NB4 (cell line): ENCODE measurements around the gene LPAR4.
"Not testable (repeated sequence)": the region's sequence is repeated elsewhere in the genome, so short reads cannot be mapped to it uniquely, and the experiment has no call there.

ENCODE experiments used
- DNase-seq: peaks from one replicate; pipeline ENCODE4 v3.0.0; 2010; ENCODE audit warnings: low read depth
- H3K4me3 ChIP-seq: one replicate; pipeline ENCODE4 v1.5.1; 2011; ENCODE audit warnings: mild to moderate bottlenecking, low read depth, low read length, moderate library complexity
- MYC ChIP-seq: IDR thresholded peaks from 2 replicates; pipeline ENCODE4 v1.6.1; 2011; ENCODE audit warnings: low read depth, low read length
- POLR2A ChIP-seq: IDR thresholded peaks from 2 replicates; pipeline ENCODE4 v1.6.1; 2011; ENCODE audit warnings: mild to moderate bottlenecking; ENCODE audit not compliant: insufficient read length; ENCODE audit errors: extremely low read depth
- TF ChIP-seq, protein P1 (sequence below): IDR thresholded peaks from one replicate; pipeline ENCODE4 v1.5.1; 2012; ENCODE audit warnings: low read depth, low read length
- TF ChIP-seq, protein P2 (sequence below): IDR thresholded peaks from 2 replicates; pipeline ENCODE4 v1.6.1; 2011; ENCODE audit warnings: low read depth, low read length

The LPAR4 gene

DNA sequence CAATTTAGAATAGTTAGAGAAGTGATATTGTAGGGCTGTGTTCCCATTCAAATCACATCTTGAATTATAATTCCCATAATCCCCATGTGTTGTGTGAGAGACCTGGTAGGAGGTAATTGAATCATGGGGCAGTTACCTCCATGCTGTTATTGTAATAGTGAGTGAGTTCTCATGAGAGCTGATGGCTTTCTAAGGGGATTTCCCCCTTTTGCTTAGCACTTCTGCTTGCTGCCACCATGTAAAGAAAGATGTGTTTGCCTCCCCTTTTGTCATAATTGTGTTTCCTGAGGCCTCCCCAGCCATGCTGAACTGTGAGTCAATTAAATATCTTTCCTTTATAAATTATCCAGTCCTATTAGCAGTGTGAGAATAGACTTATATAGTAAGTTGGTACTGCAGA lies 53.2 kb downstream of the LPAR4 start:
- H3K4me3 ChIP-seq: no peak overlapping the region
- no peak for TF ChIP-seq MYC
- TF ChIP-seq, protein P1, sequence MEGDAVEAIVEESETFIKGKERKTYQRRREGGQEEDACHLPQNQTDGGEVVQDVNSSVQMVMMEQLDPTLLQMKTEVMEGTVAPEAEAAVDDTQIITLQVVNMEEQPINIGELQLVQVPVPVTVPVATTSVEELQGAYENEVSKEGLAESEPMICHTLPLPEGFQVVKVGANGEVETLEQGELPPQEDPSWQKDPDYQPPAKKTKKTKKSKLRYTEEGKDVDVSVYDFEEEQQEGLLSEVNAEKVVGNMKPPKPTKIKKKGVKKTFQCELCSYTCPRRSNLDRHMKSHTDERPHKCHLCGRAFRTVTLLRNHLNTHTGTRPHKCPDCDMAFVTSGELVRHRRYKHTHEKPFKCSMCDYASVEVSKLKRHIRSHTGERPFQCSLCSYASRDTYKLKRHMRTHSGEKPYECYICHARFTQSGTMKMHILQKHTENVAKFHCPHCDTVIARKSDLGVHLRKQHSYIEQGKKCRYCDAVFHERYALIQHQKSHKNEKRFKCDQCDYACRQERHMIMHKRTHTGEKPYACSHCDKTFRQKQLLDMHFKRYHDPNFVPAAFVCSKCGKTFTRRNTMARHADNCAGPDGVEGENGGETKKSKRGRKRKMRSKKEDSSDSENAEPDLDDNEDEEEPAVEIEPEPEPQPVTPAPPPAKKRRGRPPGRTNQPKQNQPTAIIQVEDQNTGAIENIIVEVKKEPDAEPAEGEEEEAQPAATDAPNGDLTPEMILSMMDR: no peak
- TF ChIP-seq, protein P2, sequence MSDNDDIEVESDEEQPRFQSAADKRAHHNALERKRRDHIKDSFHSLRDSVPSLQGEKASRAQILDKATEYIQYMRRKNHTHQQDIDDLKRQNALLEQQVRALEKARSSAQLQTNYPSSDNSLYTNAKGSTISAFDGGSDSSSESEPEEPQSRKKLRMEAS: no peak
- TF ChIP-seq POLR2A: no peak
- no peak for DNase-seq

DNA sequence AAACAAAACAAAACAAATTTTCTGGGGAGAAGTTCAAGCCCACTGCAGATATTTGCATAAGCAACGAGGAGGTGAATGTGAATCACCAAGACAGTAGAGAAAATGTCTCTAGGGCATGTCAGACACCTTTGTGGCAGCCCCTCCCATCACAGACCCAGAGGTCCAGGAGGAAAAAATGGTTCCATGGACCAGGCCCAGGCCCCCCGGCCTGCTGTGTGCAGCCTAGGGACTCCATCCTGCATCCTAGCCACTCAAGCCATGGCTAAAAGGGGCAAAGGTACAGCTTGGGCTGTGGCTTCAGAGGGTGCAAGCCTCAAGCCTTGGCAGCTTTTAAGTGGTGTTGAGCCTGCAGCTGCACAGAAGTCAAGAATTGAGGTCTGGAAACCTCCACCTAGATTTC lies 54.0 kb downstream of the LPAR4 start:
- TF ChIP-seq POLR2A (no peak), MYC (no peak)
- TF ChIP-seq, protein P2: no peak
- TF ChIP-seq, protein P1: no peak
- no peak for DNase-seq
- no peak overlapping the region for H3K4me3 ChIP-seq

DNA sequence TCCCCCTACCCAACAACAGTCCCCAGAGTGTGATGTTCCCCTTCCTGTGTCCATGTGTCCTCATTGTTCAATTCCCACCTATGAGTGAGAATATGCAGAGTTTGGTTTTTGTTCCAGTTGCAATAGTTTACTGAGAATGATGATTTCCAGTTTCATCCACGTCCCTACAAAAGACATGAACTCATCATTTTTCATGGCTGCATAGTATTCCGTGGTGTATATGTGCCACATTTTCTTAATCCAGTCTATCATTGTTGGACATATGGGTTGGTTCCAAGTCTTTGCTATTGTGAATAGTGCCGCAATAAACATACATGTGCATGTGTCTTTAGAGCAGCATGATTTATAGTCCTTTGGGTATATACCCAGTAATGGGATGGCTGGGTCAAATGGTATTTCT lies 55.0 kb downstream of the LPAR4 start:
- H3K4me3 ChIP-seq, DNase-seq: not testable (repeated sequence)
